GM21737 (cell line): ENCODE results near the gene ZDHHC3.

Source experiments
- ATAC-seq: cut with Tn5 transposase; IDR thresholded peaks from one replicate; pipeline ENCODE4 v1.9.1; 2021; ENCODE audit warnings: mild to moderate bottlenecking, moderate library complexity; ENCODE audit not compliant: unreplicated experiment

Gene ZDHHC3

GRCh38 chr3:44899683-44900367, 76.1 kb downstream of the ZDHHC3 start:
- no peak for ATAC-seq

DNA sequence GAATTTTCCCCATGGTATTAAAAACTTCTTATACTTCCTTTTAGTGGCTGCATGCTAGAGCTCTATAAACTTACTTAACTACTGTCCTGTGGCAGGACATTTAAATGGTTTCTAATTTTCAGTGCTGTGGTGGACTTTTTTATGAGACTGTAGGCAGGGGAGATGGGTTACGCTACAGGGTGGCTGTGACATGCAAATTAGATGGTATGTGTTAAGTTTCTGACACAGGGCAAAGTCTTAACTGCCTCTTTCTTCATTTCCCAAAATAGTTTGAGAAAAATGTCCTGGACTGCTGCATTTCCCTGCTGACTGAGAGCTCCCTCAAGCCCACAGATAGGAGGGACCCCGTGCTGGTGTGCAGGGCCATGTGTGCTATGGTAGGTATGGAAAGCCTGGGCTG, 79.5 kb downstream of the ZDHHC3 start:
- no peak for ATAC-seq

- no peak for ATAC-seq
These were observed 81.5 kb downstream of the ZDHHC3 start for GRCh38 chr3:44894485-44894884.

DNA sequence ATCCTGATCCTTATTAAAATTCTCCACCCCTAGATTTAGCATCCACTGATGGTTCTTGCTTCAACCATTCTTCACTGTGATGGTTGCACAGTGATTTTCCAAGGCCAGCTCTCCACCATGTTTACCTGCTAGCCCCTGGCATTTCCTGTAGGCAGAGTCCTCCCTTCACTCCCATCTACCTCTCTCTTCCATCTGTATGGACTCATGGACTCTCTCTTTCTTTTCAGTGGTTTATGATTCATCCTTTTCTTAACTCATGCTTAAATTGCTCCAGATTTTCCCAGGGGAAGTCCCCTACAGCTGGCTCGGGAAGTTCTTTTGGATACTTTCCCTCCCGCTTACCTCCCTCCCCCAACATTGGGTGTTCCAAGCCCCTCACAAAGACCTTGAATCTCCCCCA, 82.9 kb downstream of the ZDHHC3 start:
- ATAC-seq, result no peak

- no peak for ATAC-seq
These were observed 83.3 kb downstream of the ZDHHC3 start for GRCh38 chr3:44892689-44893088.

DNA sequence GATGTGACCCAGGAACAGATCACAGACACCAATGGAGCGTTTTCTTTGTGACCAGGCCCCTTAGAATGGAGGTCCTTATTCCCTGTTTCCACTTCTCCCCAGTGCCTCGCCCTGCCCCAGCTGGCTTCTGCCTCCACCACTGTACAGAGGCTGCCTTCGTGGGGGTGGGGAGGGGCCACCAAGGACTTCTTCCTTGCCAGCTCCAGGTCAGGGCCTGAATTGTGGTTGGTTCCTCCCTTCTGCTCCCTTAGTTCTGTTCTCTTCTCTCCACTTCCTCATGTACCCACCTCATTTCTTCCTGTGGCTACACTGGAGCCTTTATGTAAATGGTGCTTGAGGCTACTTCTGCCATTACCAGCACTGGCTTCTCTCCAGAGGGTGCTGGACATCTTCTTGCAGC, 85.1 kb downstream of the ZDHHC3 start:
- ATAC-seq, result no peak

GRCh38 chr3:44890258-44890657, 85.7 kb downstream of the ZDHHC3 start:
- no peak for ATAC-seq

GRCh38 chr3:44887101-44887500, 88.9 kb downstream of the ZDHHC3 start:
- ATAC-seq, result no peak

- no peak for ATAC-seq
These were observed 89.4 kb downstream of the ZDHHC3 start for GRCh38 chr3:44886561-44886960.

- no peak for ATAC-seq
These were observed 90.4 kb downstream of the ZDHHC3 start for GRCh38 chr3:44885618-44886017.

DNA sequence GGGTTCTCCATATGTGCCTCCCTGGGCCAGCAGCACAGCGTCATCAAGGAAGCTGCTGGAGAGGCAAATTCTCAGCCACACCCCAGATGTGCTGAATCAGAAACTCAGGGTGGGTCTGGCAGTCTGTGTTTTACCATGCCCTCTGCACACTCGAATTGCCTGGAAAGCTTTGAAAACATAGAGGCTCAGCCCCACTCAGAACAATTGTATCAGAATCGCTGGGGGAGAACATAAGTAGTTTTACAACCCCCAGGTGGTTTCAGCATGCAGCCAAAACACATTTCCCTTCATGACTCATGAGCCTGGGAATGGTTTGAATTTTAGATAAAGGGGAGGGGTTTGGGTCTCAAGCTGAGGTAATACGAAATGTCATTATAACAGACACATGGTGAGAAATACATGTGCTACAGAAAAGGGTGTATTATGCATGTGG, 92.0 kb downstream of the ZDHHC3 start:
- no peak for ATAC-seq

GRCh38 chr3:44883213-44883955, 92.6 kb downstream of the ZDHHC3 start:
- ATAC-seq, result no peak

- no peak for ATAC-seq
These were observed 95.7 kb downstream of the ZDHHC3 start for GRCh38 chr3:44880284-44880683.

GRCh38 chr3:44877333-44877732, 98.6 kb downstream of the ZDHHC3 start:
- ATAC-seq, result no peak

DNA sequence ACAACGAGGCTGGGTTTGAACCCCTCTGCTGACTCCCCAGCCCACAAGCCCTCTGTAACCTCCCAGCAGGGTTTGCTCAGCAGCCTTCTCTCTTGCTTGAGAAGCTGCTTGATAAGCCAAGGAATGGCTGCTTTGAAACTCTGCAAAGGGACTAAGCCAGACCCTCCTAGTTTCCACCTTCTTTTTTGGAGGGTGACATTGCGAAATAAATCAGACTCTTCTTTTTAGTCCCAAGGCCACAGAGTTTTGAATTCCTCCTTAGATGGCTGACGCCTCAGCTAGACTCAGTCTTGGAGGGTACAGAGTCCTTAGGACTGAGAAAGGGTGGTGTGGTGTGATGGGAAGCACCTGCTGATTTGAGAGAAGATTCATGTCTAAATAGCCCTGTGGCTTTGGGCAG, 100.4 kb downstream of the ZDHHC3 start:
- no peak for ATAC-seq
